Endometrium (tissue), 2 donors: ENCODE results near the gene CEACAM18.

Experiments used
- FAIRE-seq: peaks from 2 replicates; lab custom pipeline; 2012; peaks lifted over from hg19 to GRCh38; lab: Jason Lieb, UNC
- donor health status: control.
- donor health status: control.

Gene CEACAM18

GRCh38 chr19:51531349-51532315, 53.3 kb downstream of the CEACAM18 start, which contains the start of gene SIGLEC6:
Gene SIGLEC6, minus strand, starts transcription at chr19:51531670. Its CDS starts 22 bp downstream, at chr19:51531648.
- no peak for FAIRE-seq

GRCh38 chr19:51535535-51535934, 57.2 kb downstream of the CEACAM18 start:
- FAIRE-seq: no peak

- no peak for FAIRE-seq
Observed at GRCh38 chr19:51539821-51540366, 61.6 kb downstream of the CEACAM18 start.
